ENCODE results near the gene PNMA1. TPM values are rescaled to one million over a fixed set of nuclear protein-coding genes. Genes with fewer than 3 reads are reported as not detected.
A peak's percentile ranks its signal among the peaks of the same experiment; 100 is the strongest.

PNMA1 gene
- total and polyA plus RNA-seq, 2 of the 13 experiments (the other 11 are each of a cell fraction or from before 2014, with no cell fraction given): 7.0 to 8.3 TPM

GRCh38 chr14:73727166-73727565 lies 13.0 kb upstream of the PNMA1 start:
- H3K36me3 ChIP-seq (replicated peaks in 1 of 2; ENCODE audit: control insufficient read depth in 1 of 2, insufficient read depth in 2 of 2, low read length in 2 of 2): peaks cover 39 to 91% of the 10 kb centered on the region in 2 experiments
- no peaks in the 10 kb centered on the region for H3K27me3 ChIP-seq (ENCODE audit: control insufficient read depth in 1 of 2, insufficient read depth in 2 of 2, low read length in 2 of 2)
- in situ Hi-C loops (cut with HindIII; ENCODE audit: extremely low pct_ligation_motif_present, low pct_unique_long_range_greater_than_20kb) (loop anchor here (5.0 to 25.0 kb wide), 2 partner anchors 100 to 310 kb away; no protein-coding TSS in a partner anchor), intact Hi-C loops (cut with micrococcal nuclease; ENCODE audit: unreplicated experiment) (no loop called here)
- H3K27ac ChIP-seq (ENCODE audit: extremely low read length, insufficient read depth, low read length): no peak overlapping the region
- CTCF ChIA-PET (ENCODE audit: low intra/inter-chr PET ratio, low total read pairs): interaction anchor here (2.7 kb wide), 1 partner anchor 99 kb away, joined by 39 read pairs; no protein-coding TSS in a partner anchor
- no peak overlapping the region for H3K4me3 ChIP-seq (replicated peaks in 1 of 3; ENCODE audit: insufficient read depth in 1 of 3, low read depth in 2 of 3, low read length in 3 of 3)
- no peak overlapping the region for H2AFZ ChIP-seq (ENCODE audit: low read length)
- BruUV-seq (replicated peaks): no TSS peak
- H3K9ac ChIP-seq (ENCODE audit: insufficient read depth, low read depth, low read length): no peak overlapping the region
- H3K4me1 ChIP-seq (ENCODE audit: insufficient read depth, low read length): peaks cover 26% of the 10 kb centered on the region
- TF ChIP-seq YEATS2 (CRISPR knock-in tag; IDR thresholded peaks at IDR 0.05; ENCODE audit: borderline replicate concordance): no peak
- TF ChIP-seq RBM22 (optimal IDR thresholded peaks at IDR 0.05; ENCODE audit: low read length): peak; percentile 46
- TF ChIP-seq SALL2 (CRISPR knock-in tag; IDR thresholded peaks at IDR 0.05): no peak
- TF ChIP-seq PHF8 (CRISPR knock-in tag; IDR thresholded peaks at IDR 0.05): no peak
- no peak for TF ChIP-seq ZNF281 (CRISPR knock-in tag; IDR thresholded peaks at IDR 0.05; ENCODE audit: borderline replicate concordance)
- TF ChIP-seq PITX1 (CRISPR knock-in tag; IDR thresholded peaks at IDR 0.05): no peak
- peak; percentile 6 for TF ChIP-seq AGO2 (optimal IDR thresholded peaks at IDR 0.05; ENCODE audit: low read depth, low read length)
- no peak for TF ChIP-seq ZMYM2 (CRISPR knock-in tag; IDR thresholded peaks at IDR 0.05)
- TF ChIP-seq ZKSCAN8 (CRISPR knock-in tag; IDR thresholded peaks at IDR 0.05; ENCODE audit: borderline replicate concordance): no peak
- TF ChIP-seq ZNF33B (CRISPR knock-in tag; IDR thresholded peaks at IDR 0.05): no peak
- no peak for TF ChIP-seq ZNF616 (CRISPR knock-in tag; IDR thresholded peaks at IDR 0.05; ENCODE audit: low read depth)
- TF ChIP-seq GABPB1 (CRISPR knock-in tag; IDR thresholded peaks at IDR 0.05): no peak
- no peak for TF ChIP-seq MTERF4 (CRISPR knock-in tag; IDR thresholded peaks at IDR 0.05)
- no peak for TF ChIP-seq ZFP36L2 (CRISPR knock-in tag; IDR thresholded peaks at IDR 0.05)
- TF ChIP-seq GATAD2A (CRISPR knock-in tag; IDR thresholded peaks at IDR 0.05): no peak
- no peak overlapping the region for H3K4me2 ChIP-seq (ENCODE audit: low read depth, low read length)
- DNase-seq (ENCODE audit: low spot score) (no peak), FAIRE-seq (no peak), ATAC-seq (no peak)
- H3K9me3 ChIP-seq (ENCODE audit: low read length): no peaks in the 10 kb centered on the region
- 100% methylated on average over 2 of the region's 7 CpGs for WGBS (ENCODE audit: low lambda C conversion rate)
- peaks cover 3% of the 10 kb centered on the region; the same call in 1 of the 2 replicates for H4K20me1 ChIP-seq (ENCODE audit: insufficient read depth, low read length)
- POLR2A ChIA-PET: no interaction called here
- no peaks in the 10 kb centered on the region for H3K79me2 ChIP-seq (ENCODE audit: insufficient read depth, low read length)

Measured in HepG2 (cell line).